Keratinocyte (primary cell): Measurements from ENCODE around the gene DEDD2. TPM values are rescaled to one million over a fixed set of nuclear protein-coding genes. Genes with fewer than 3 reads are reported as not detected.

Experiments
- DNase-seq: peaks from one replicate; pipeline ENCODE4 v3.0.0-alpha.2; 2011; ENCODE audit warnings: low read depth, missing footprints, low spot score
- FAIRE-seq: peaks from 2 replicates; lab custom pipeline; 2011; peaks lifted over from hg19 to GRCh38; lab: Jason Lieb, UNC
- H2AFZ ChIP-seq: 2 replicates; pipeline ENCODE4 v1.6.0; 2012; ENCODE audit warnings: low read length, control low read depth, inconsistent platforms; ENCODE audit not compliant: control insufficient read depth
- H3K27ac ChIP-seq: 2 replicates; pipeline ENCODE4 v1.5.1; 2011; ENCODE audit warnings: low read length; ENCODE audit not compliant: control insufficient read depth, insufficient read depth
- H3K27me3 ChIP-seq: 3 replicates; pipeline ENCODE4 v1.6.0; 2011; ENCODE audit warnings: low read length; ENCODE audit not compliant: control insufficient read depth, insufficient read depth; ENCODE audit errors: extremely low read depth
- H3K36me3 ChIP-seq, 2 experiments: 2 replicates in 1 of 2; 3 replicates in 1 of 2; pipeline ENCODE4 v1.5.1; 2011; ENCODE audit warnings: low read length in 2 of 2, mild to moderate bottlenecking in 1 of 2; ENCODE audit not compliant: control insufficient read depth in 2 of 2, insufficient read depth in 2 of 2; ENCODE audit errors: extremely low read depth in 1 of 2
- H3K4me1 ChIP-seq: 3 replicates; pipeline ENCODE4 v1.5.1; 2011; ENCODE audit warnings: low read length; ENCODE audit not compliant: control insufficient read depth, insufficient read depth; ENCODE audit errors: extremely low read depth
- H3K4me2 ChIP-seq: 3 replicates; pipeline ENCODE4 v1.6.0; 2011; ENCODE audit warnings: low read depth, low read length; ENCODE audit not compliant: control insufficient read depth, insufficient read depth; ENCODE audit errors: extremely low read depth
- H3K4me3 ChIP-seq, 3 experiments: fragments of 200-600 bp in 1 of 3; sonication (generic) in 1 of 3; 2 replicates in 2 of 3; 3 replicates in 1 of 3; pipeline ENCODE4 v1.5.1; 2011 to 2016; ENCODE audit warnings: low read length in 3 of 3, mild to moderate bottlenecking in 3 of 3, control low read depth in 2 of 3, inconsistent platforms in 1 of 3, low read depth in 1 of 3, mixed read lengths in 1 of 3, mixed run types in 1 of 3, moderate library complexity in 1 of 3; ENCODE audit not compliant: control insufficient read depth in 2 of 3, insufficient read depth in 2 of 3; ENCODE audit errors: extremely low read depth in 1 of 3
- H3K79me2 ChIP-seq: 2 replicates; pipeline ENCODE4 v1.6.0; 2012; ENCODE audit warnings: low read length; ENCODE audit not compliant: control insufficient read depth, insufficient read depth
- H3K9ac ChIP-seq: 3 replicates; pipeline ENCODE4 v1.6.0; 2011; ENCODE audit warnings: low read length; ENCODE audit not compliant: control insufficient read depth, insufficient read depth; ENCODE audit errors: extremely low read depth
- H3K9me1 ChIP-seq: 3 replicates; pipeline ENCODE4 v1.6.0; 2011; ENCODE audit warnings: low read length; ENCODE audit not compliant: control insufficient read depth, insufficient read depth; ENCODE audit errors: extremely low read depth
- H3K9me3 ChIP-seq: 2 replicates; pipeline ENCODE4 v1.5.1; 2012; ENCODE audit warnings: low read depth, low read length; ENCODE audit not compliant: control insufficient read depth
- H4K20me1 ChIP-seq: 3 replicates; pipeline ENCODE4 v1.6.0; 2011; ENCODE audit warnings: low read length; ENCODE audit not compliant: control insufficient read depth, insufficient read depth; ENCODE audit errors: extremely low read depth
- CTCF ChIP-seq, 3 experiments: IDR thresholded peaks in 1 of 3; conservative IDR thresholded peaks in 1 of 3; optimal IDR thresholded peaks in 1 of 3; 2 replicates in 2 of 3; 3 replicates in 1 of 3; pipeline versions ENCODE3 to v1.5.1; 2011; ENCODE audit warnings: low read length in 3 of 3, mild to moderate bottlenecking in 3 of 3, moderate library complexity in 2 of 3, control low read depth in 1 of 3, inconsistent platforms in 1 of 3; ENCODE audit not compliant: insufficient read depth in 2 of 3; ENCODE audit errors: extremely low read depth in 1 of 3
- EZH2 ChIP-seq: IDR thresholded peaks from one replicate; pipeline ENCODE4 v1.6.1; 2012; ENCODE audit warnings: inconsistent platforms, mild to moderate bottlenecking, low read length, moderate library complexity
- dilution Hi-C: fragments of 300-500 bp; cut with MboI; formaldehyde crosslinking; loops from one replicate; pipeline ENCODE4 v1.7.0; 2020; ENCODE audit warnings: low sequenced_read_pairs; ENCODE audit not compliant: extremely low pct_ligation_motif_present
- polyA plus RNA-seq, 5 experiments: library from polyadenylated mRNA; depleted of rRNA in 3 of 5; stranded (reverse) in 3 of 5; stranded (forward) in 1 of 5; unstranded in 1 of 5; fragments of >200 nt; gene quantifications; 1 replicate in 1 of 5; 2 replicates in 3 of 5; 3 replicates in 1 of 5; pipeline versions ENCODE4 v1.2.1 to v1.2.3, GENCODE V29; 2011 to 2012; ENCODE audit warnings: missing spikeins in 2 of 5, low read depth in 1 of 5, low replicate concordance in 1 of 5

The DEDD2 gene
- polyA plus RNA-seq, 1 donor (not counting 4 experiments of a cell fraction or from before 2014, with no cell fraction given) = 20.8 TPM

- H3K9ac ChIP-seq = no peak overlapping the region
- no peaks in the 10 kb centered on the region for H3K9me3 ChIP-seq
- H3K9me1 ChIP-seq = no peaks in the 10 kb centered on the region
- dilution Hi-C loops = no loop called here
- H3K27ac ChIP-seq = no peak overlapping the region
- H3K4me1 ChIP-seq = peaks cover 3% of the 10 kb centered on the region
- TF ChIP-seq EZH2 (no peak), CTCF (optimal IDR thresholded peaks at IDR 0.05 in 1 of 3, IDR thresholded peaks at IDR 0.05 in 1 of 3, conservative IDR thresholded peaks at IDR 0.05 in 1 of 3; ENCODE audit: extremely low read depth in 1 of 3, insufficient read depth in 2 of 3, low read length in 3 of 3) (no peak)
- peaks cover 11% of the 10 kb centered on the region for H3K27me3 ChIP-seq
- DNase-seq (no peak), FAIRE-seq (no peak)
- no peak overlapping the region for H3K4me2 ChIP-seq
- no peak overlapping the region for H2AFZ ChIP-seq
- no peaks in the 10 kb centered on the region for H4K20me1 ChIP-seq
- no peaks in the 10 kb centered on the region for H3K79me2 ChIP-seq
- H3K4me3 ChIP-seq = no peak overlapping the region
- H3K36me3 ChIP-seq = no peaks in the 10 kb centered on the region
Measured at GRCh38 chr19:42170715-42171114, 46.8 kb downstream of the DEDD2 start.

DNA sequence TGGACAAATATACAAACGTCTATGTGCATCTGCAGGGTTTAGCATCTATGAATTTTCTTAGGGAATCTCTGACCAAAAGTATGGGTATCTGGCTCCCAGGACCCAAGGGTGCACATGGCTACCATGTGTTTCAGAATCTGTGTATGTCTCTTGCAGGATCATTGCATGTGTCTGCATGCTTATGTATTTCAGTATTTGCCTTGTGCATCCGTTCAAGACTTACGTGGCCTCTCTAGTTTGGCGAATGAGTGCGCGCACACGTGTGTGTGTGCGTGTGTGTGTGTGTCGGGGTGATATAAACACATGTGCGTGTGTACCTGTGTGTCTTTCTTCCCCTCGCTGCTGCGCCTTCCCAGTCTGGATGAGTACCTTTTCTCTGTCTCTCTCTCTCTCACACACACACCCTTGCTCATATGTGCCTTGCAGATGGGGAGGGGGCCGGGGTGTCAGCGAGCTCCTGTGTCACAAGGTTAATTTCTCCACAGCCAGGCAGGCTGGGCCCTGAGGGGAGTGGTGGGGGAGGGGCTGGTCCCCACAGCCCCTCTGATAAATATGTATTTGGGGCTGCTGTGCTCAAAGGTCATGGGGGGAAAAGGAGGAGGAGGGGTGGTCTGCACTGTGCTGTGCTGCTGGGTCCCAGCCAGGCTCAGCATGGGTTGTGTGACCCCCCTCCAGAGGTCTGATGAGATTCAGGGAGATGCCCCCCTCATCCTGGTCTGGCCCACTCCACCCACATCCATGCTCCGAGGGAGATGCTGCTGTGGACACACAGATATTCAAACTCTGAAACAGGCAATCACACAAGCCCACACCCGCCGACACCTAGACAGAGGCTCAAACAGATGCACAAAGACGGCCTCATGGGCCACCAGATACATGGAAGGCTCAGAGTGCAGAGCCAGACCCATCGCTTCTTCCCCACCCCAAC is 47.7 kb downstream of the DEDD2 start:
- no peak for FAIRE-seq
- Histone ChIP-seq H3K27me3 (peaks cover 4% of the 10 kb centered on the region), H3K9me3 (no peaks in the 10 kb centered on the region), H3K27ac (no peak overlapping the region), H3K36me3 (no peaks in the 10 kb centered on the region), H3K4me2 (no peak overlapping the region), H2AFZ (no peak overlapping the region), H3K4me1 (no peaks in the 10 kb centered on the region), H3K79me2 (no peaks in the 10 kb centered on the region), H3K9ac (no peak overlapping the region), H3K4me3 (no peak overlapping the region), H4K20me1 (no peaks in the 10 kb centered on the region), H3K9me1 (no peaks in the 10 kb centered on the region)
- TF ChIP-seq CTCF (optimal IDR thresholded peaks at IDR 0.05 in 1 of 3, IDR thresholded peaks at IDR 0.05 in 1 of 3, conservative IDR thresholded peaks at IDR 0.05 in 1 of 3; ENCODE audit: extremely low read depth in 1 of 3, insufficient read depth in 2 of 3, low read length in 3 of 3) (no peak), EZH2 (no peak)
- dilution Hi-C loops = no loop called here
- no peak for DNase-seq
